ENCODE data around the gene SAMMSON.

The SAMMSON gene

GRCh38 chr3:69999140-70000027 is at the start of gene SAMMSON:
SAMMSON (plus strand) TSS chr3:69999733.
- no peak for TF ChIP-seq YY1 (IDR thresholded peaks at IDR 0.05; ENCODE audit: low read depth)

GRCh38 chr3:69951616-69952015 is 47.9 kb upstream of the SAMMSON start:
- TF ChIP-seq TEAD4 (IDR thresholded peaks at IDR 0.05) (no peak), USF1 (IDR thresholded peaks at IDR 0.05) (no peak), TAF1 (IDR thresholded peaks at IDR 0.05; ENCODE audit: low read depth) (no peak), EP300 (IDR thresholded peaks at IDR 0.05; ENCODE audit: borderline replicate concordance) (no peak), NFIC (IDR thresholded peaks at IDR 0.05) (no peak), CEBPB (IDR thresholded peaks at IDR 0.05) (no peak), FOXM1 (IDR thresholded peaks at IDR 0.05; ENCODE audit: borderline replicate concordance, low read depth) (no peak), ZBTB7A (IDR thresholded peaks at IDR 0.05; ENCODE audit: low read depth) (no peak), RAD21 (IDR thresholded peaks at IDR 0.05; ENCODE audit: low read depth) (no peak), REST (IDR thresholded peaks at IDR 0.05; ENCODE audit: low read depth) (no peak), YY1 (IDR thresholded peaks at IDR 0.05; ENCODE audit: low read depth) (no peak), EGR1 (IDR thresholded peaks at IDR 0.05) (no peak), CREB1 (IDR thresholded peaks at IDR 0.05; ENCODE audit: low read depth) (no peak), TCF12 (IDR thresholded peaks at IDR 0.05; ENCODE audit: low read depth) (no peak)
- TF ChIP-seq, protein P1, sequence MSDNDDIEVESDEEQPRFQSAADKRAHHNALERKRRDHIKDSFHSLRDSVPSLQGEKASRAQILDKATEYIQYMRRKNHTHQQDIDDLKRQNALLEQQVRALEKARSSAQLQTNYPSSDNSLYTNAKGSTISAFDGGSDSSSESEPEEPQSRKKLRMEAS (IDR thresholded peaks at IDR 0.05): no peak

DNA sequence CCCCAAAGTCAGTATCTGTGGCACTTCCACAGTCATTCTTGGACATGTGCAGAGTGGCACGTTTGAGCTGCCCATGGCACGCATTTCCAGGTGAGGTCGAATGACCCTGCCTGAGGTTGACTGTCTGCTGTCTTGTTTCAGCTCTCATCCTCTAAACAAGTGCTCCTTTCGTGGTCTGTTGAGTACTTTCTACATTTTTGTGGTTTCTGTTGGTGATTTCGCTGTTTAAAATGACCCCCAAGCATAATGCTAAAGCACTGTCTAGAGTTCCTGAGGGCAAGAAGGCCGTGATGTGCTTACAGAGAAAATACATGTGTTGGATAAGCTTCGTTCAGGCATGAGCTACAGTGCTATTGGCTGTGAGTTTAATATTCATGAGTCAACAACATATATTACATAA is 40.0 kb upstream of the SAMMSON start:
- no peak for TF ChIP-seq FOXM1 (IDR thresholded peaks at IDR 0.05; ENCODE audit: borderline replicate concordance, low read depth)
- TF ChIP-seq YY1 (IDR thresholded peaks at IDR 0.05; ENCODE audit: low read depth): no peak
- no peak for TF ChIP-seq REST (IDR thresholded peaks at IDR 0.05; ENCODE audit: low read depth)
- TF ChIP-seq NFIC (IDR thresholded peaks at IDR 0.05): no peak
- TF ChIP-seq USF1 (IDR thresholded peaks at IDR 0.05): no peak
- no peak for TF ChIP-seq TCF12 (IDR thresholded peaks at IDR 0.05; ENCODE audit: low read depth)
- no peak for TF ChIP-seq RAD21 (IDR thresholded peaks at IDR 0.05; ENCODE audit: low read depth)
- no peak for TF ChIP-seq CREB1 (IDR thresholded peaks at IDR 0.05; ENCODE audit: low read depth)
- no peak for TF ChIP-seq EP300 (IDR thresholded peaks at IDR 0.05; ENCODE audit: borderline replicate concordance)
- TF ChIP-seq ZBTB7A (IDR thresholded peaks at IDR 0.05; ENCODE audit: low read depth): no peak
- TF ChIP-seq CEBPB (IDR thresholded peaks at IDR 0.05): no peak
- TF ChIP-seq TAF1 (IDR thresholded peaks at IDR 0.05; ENCODE audit: low read depth): no peak
- no peak for TF ChIP-seq TEAD4 (IDR thresholded peaks at IDR 0.05)
- TF ChIP-seq EGR1 (IDR thresholded peaks at IDR 0.05): no peak
- TF ChIP-seq, protein P1 (IDR thresholded peaks at IDR 0.05): no peak

DNA sequence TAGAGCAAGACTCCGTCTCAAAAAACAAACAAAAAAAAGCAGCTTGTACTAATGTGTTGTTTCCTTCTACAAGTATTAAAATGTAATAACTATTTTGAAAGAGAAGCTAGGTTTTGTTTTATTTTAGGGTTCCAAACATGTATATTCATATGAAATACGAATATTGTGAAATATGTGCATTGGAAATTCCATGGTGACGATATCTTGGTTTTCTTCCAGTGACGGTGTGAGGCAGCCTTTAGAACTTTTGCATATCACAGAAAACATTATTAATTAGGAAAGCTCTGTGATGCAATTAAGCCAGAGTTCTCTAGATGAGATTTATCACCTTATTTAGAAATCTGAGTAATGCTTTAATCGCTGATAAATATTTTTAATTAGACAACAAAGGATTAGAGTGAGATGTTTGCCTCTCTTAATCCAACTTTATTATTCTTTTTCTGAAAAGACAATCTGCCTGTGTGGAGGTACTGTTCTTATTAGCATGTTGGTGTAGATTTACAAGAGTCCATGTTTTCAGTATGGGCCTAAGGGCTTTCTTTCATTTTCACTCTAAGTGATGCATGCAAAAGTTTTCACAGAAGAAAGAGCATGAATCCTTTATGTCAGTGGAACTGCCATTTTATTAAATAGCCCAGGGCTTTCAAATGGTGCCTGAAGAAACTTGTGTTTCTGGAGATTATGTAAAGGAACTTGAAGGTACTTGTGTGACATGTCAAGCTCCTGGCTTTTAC is 37.7 kb upstream of the SAMMSON start:
- no peak for TF ChIP-seq TEAD4 (IDR thresholded peaks at IDR 0.05)
- TF ChIP-seq, protein P1 (IDR thresholded peaks at IDR 0.05): no peak
- TF ChIP-seq FOXM1 (IDR thresholded peaks at IDR 0.05; ENCODE audit: borderline replicate concordance, low read depth): no peak
- TF ChIP-seq EP300 (IDR thresholded peaks at IDR 0.05; ENCODE audit: borderline replicate concordance): no peak
- no peak for TF ChIP-seq TAF1 (IDR thresholded peaks at IDR 0.05; ENCODE audit: low read depth)
- TF ChIP-seq NFIC (IDR thresholded peaks at IDR 0.05): no peak
- TF ChIP-seq ZBTB7A (IDR thresholded peaks at IDR 0.05; ENCODE audit: low read depth): no peak
- no peak for TF ChIP-seq YY1 (IDR thresholded peaks at IDR 0.05; ENCODE audit: low read depth)
- TF ChIP-seq USF1 (IDR thresholded peaks at IDR 0.05): no peak
- TF ChIP-seq CEBPB (IDR thresholded peaks at IDR 0.05): no peak
- no peak for TF ChIP-seq CREB1 (IDR thresholded peaks at IDR 0.05; ENCODE audit: low read depth)

All from Ishikawa (cell line).